Epithelial cell of proximal tubule (primary cell): ENCODE data around the gene GALNT18. TPM values are rescaled to one million over a fixed set of nuclear protein-coding genes. Genes with fewer than 3 reads are reported as not detected.
"Not testable (repeated sequence)": the region's sequence is repeated elsewhere in the genome, so short reads cannot be mapped to it uniquely, and the experiment has no call there.

Experiments used
- DNase-seq: peaks from one replicate; pipeline ENCODE4 v3.0.0-alpha.2; 2011; ENCODE audit warnings: low read depth
- H3K4me3 ChIP-seq: 2 replicates; pipeline ENCODE4 v1.5.1; 2011; ENCODE audit warnings: low read depth, mild to moderate bottlenecking, low read length
- CTCF ChIP-seq: conservative IDR thresholded peaks from 2 replicates; pipeline ENCODE4 v1.5.1; 2012; ENCODE audit warnings: low read depth, mild to moderate bottlenecking, low read length
- total RNA-seq: library from RNA; depleted of rRNA; stranded (reverse); fragments of >200 nt; gene quantifications from 2 replicates; pipeline ENCODE4 v1.2.3, GENCODE V29; 2015

Gene GALNT18
- total RNA-seq, 1 donor from 2014 or later: 7.8 TPM

- DNase-seq: no peak
- H3K4me3 ChIP-seq: no peak overlapping the region
- TF ChIP-seq CTCF: no peak
These were observed 255.0 kb downstream of the GALNT18 start for GRCh38 chr11:11366793-11367192.

GRCh38 chr11:11363674-11364073, 258.1 kb downstream of the GALNT18 start:
- no peak for TF ChIP-seq CTCF
- DNase-seq: no peak
- no peak overlapping the region for H3K4me3 ChIP-seq

GRCh38 chr11:11359611-11360010, 262.2 kb downstream of the GALNT18 start:
- no peak overlapping the region for H3K4me3 ChIP-seq
- no peak for DNase-seq
- no peak for TF ChIP-seq CTCF

GRCh38 chr11:11356842-11357241, 265.0 kb downstream of the GALNT18 start:
- no peak for DNase-seq
- TF ChIP-seq CTCF: no peak
- no peak overlapping the region for H3K4me3 ChIP-seq

GRCh38 chr11:11352878-11353277, 268.9 kb downstream of the GALNT18 start, which contains the start of gene CSNK2A3:
TSS of gene CSNK2A3 (minus strand) at chr11:11353250. CDS start at chr11:11353119, 131 bp downstream.
- not testable (repeated sequence) for H3K4me3 ChIP-seq, DNase-seq

- H3K4me3 ChIP-seq, DNase-seq: not testable (repeated sequence)
These were observed 270.0 kb downstream of the GALNT18 start for GRCh38 chr11:11351851-11352250.

- no peak for DNase-seq
- no peak for TF ChIP-seq CTCF
- no peak overlapping the region for H3K4me3 ChIP-seq
These were observed 270.7 kb downstream of the GALNT18 start for GRCh38 chr11:11351042-11351586.

- no peak overlapping the region for H3K4me3 ChIP-seq
- DNase-seq: no peak
- TF ChIP-seq CTCF: no peak
These were observed 271.9 kb downstream of the GALNT18 start for GRCh38 chr11:11349870-11350337.
